GM13977 (cell line): ENCODE measurements around the gene RUFY2.

Experiments
- DNase-seq: peaks from one replicate; pipeline ENCODE4 v3.0.0; 2012; ENCODE audit warnings: low spot score
- in situ Hi-C: fragments of 300-500 bp; cut with MboI; formaldehyde crosslinking; loops from one replicate; pipeline ENCODE4 v1.12.0; 2022; ENCODE audit warnings: low sequenced_read_pairs, low pct_unique_long_range_greater_than_20kb, mixed read lengths, inconsistent platforms; ENCODE audit not compliant: unreplicated experiment
- TF ChIP-seq, protein P1 (sequence below): IDR thresholded peaks from 2 replicates; pipeline ENCODE4 v1.5.1; 2012; ENCODE audit warnings: mild to moderate bottlenecking, control low read depth; ENCODE audit not compliant: insufficient read depth; ENCODE audit errors: extremely low read depth, missing control alignments

Gene RUFY2

GRCh38 chr10:68367121-68367520 lies 40.0 kb downstream of the RUFY2 start:
- in situ Hi-C loops, result no loop called here
- no peak for DNase-seq
- TF ChIP-seq, protein P1, sequence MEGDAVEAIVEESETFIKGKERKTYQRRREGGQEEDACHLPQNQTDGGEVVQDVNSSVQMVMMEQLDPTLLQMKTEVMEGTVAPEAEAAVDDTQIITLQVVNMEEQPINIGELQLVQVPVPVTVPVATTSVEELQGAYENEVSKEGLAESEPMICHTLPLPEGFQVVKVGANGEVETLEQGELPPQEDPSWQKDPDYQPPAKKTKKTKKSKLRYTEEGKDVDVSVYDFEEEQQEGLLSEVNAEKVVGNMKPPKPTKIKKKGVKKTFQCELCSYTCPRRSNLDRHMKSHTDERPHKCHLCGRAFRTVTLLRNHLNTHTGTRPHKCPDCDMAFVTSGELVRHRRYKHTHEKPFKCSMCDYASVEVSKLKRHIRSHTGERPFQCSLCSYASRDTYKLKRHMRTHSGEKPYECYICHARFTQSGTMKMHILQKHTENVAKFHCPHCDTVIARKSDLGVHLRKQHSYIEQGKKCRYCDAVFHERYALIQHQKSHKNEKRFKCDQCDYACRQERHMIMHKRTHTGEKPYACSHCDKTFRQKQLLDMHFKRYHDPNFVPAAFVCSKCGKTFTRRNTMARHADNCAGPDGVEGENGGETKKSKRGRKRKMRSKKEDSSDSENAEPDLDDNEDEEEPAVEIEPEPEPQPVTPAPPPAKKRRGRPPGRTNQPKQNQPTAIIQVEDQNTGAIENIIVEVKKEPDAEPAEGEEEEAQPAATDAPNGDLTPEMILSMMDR, result no peak

DNA sequence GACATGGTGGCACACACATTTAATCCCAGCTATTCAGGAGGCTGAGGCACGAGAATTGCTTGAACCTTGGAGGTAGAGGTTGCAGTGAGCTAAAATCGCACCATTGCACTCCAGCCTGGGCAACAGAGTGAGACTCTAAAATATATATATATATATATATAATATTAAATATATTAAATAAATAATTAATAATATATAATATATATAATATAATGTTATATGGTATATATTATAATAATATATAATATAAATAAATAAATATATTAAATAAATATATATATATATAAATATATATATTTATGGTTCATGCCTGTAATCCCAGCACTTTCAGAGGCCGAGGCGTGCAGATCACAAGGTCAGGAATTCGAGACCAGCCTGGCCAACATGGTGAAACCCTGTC lies 40.5 kb downstream of the RUFY2 start:
- TF ChIP-seq, protein P1, result no peak
- in situ Hi-C loops, result no loop called here
- no peak for DNase-seq

DNA sequence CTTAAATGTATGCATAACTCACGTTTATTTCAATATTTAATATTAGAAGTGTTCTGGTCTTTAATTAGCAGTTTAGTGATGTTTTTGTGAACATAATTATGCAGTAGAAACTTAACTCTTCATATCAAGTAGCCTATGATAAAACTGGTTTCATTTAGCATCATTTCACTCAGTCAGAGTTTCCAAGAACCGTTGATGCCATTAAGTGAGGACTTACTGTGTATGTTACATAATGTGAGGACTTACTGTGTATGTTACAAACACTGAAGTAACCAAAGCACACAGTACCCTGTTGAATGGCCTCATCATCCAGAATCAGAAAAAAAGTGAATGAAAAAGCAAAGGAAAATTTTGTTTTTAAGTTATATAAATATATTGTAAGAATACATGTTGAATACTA lies 41.5 kb downstream of the RUFY2 start:
- no peak for DNase-seq
- TF ChIP-seq, protein P1, result no peak
- in situ Hi-C loops, result no loop called here

DNA sequence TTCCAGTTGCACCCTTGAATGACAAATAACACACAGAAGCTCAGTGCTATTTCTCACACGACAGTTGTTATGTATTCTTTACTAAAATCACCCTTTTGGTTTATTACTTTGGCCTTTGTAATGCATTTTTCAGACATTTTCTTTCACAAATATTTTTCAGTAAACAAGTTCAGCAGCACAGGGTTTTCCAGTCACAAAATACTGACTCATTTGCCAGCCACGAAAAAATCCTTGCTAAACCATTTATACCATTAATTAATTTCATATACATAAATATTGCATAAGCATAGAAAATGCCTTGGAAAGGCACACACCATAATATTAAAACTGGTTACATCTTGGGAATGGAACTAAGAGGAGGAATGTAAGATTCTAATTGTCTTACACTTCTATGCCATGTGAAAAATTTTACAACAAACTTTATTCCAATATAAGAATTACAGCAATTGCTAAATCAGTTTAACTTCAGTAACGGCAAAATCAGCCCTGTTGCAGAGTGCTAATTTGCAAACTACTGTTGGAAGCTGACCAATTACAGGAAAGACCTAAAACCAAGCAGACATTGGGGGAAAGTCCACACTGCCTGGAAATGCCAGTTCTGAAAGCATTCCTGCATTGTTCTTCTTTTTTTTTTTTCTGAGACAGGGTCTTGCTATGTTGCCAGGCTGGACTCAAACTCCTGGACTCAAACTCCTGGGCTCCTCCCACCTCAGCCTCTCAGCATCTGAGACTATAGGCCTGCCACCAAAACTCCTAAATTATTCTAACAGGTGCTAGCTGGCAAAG lies 42.8 kb downstream of the RUFY2 start:
- in situ Hi-C loops, result no loop called here
- DNase-seq, result no peak
- TF ChIP-seq, protein P1, result no peak

DNA sequence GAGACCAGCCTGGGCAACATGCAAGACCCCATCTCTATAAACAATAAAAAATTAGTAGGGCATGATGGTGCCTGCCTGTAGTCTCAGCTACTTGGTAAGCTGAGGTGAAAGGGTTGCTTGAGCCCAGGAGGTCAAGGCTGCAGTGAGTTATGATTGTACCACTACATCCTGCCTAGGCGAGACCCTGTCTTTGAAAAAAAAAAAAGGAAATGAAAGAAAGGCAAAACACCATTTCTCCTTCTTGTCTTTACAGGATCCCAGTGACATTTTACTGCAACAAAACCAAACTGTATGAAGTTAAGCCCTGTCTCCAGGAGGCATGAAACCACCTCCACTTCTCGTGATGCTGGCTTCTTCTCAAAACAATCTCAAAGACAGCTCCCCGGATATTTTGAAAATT lies 44.5 kb downstream of the RUFY2 start:
- no peak for DNase-seq
- TF ChIP-seq, protein P1, result no peak
- in situ Hi-C loops, result no loop called here

DNA sequence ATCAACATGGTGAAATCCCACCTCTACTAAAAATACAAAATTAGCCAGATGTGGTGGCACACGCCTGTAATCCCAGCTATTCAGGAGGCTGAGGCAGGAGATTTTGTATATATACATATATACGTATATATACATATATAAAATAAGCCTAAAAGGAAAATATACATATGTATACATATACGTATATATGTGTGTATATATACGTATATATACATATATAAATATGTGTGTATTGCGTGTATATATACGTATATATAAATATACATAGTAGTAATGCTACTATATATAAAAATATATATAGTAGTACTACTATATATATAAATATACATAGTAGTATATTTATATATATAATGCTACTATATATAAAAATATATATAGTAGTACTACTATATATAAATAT lies 47.9 kb downstream of the RUFY2 start:
- no peak for DNase-seq
- in situ Hi-C loops, result no loop called here
- TF ChIP-seq, protein P1, result no peak
